GM12801 (cell line): Measurements from ENCODE around the gene OR4D2.

Experiments used
- TF ChIP-seq, protein P1 (sequence below): IDR thresholded peaks from one replicate; pipeline ENCODE4 v1.5.1; 2011; ENCODE audit warnings: control low read depth; ENCODE audit not compliant: insufficient read length; ENCODE audit errors: extremely low read depth

Gene OR4D2

DNA sequence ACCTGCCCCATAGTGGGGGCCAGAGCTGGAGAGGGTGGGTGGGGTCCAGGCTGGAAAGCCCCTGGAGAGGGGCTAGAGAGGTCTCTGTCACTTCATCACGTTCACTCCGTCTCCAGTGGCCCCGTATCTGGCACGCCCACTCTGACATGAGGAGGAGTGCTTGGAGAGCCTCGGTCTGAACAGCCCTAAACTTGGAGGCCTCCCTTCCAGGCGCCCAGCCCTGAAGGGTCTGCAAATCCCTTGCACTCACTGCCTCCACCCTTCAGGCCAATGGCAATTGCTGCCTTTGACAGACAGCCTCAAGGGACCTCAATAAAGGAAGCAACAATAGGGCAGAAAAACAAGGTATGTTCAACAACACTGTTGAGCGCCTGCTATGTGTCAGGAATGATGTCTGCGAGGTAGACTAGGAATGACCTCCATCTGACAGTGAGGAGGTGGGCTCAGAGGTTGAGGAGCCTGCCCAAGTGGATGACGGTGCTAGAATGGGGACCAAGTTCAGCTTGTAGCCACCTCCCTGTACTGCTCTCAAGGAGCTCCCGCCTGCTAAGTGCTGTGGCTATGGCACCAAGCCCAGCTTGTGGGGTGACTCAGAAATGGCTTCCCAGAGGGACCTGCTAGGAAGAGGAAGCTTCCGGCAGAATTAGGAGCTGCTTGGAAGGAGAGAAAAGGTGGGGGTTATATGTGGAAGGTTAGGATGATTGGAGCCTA is 22.8 kb downstream of the OR4D2 start:
- TF ChIP-seq, protein P1, sequence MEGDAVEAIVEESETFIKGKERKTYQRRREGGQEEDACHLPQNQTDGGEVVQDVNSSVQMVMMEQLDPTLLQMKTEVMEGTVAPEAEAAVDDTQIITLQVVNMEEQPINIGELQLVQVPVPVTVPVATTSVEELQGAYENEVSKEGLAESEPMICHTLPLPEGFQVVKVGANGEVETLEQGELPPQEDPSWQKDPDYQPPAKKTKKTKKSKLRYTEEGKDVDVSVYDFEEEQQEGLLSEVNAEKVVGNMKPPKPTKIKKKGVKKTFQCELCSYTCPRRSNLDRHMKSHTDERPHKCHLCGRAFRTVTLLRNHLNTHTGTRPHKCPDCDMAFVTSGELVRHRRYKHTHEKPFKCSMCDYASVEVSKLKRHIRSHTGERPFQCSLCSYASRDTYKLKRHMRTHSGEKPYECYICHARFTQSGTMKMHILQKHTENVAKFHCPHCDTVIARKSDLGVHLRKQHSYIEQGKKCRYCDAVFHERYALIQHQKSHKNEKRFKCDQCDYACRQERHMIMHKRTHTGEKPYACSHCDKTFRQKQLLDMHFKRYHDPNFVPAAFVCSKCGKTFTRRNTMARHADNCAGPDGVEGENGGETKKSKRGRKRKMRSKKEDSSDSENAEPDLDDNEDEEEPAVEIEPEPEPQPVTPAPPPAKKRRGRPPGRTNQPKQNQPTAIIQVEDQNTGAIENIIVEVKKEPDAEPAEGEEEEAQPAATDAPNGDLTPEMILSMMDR: no peak

DNA sequence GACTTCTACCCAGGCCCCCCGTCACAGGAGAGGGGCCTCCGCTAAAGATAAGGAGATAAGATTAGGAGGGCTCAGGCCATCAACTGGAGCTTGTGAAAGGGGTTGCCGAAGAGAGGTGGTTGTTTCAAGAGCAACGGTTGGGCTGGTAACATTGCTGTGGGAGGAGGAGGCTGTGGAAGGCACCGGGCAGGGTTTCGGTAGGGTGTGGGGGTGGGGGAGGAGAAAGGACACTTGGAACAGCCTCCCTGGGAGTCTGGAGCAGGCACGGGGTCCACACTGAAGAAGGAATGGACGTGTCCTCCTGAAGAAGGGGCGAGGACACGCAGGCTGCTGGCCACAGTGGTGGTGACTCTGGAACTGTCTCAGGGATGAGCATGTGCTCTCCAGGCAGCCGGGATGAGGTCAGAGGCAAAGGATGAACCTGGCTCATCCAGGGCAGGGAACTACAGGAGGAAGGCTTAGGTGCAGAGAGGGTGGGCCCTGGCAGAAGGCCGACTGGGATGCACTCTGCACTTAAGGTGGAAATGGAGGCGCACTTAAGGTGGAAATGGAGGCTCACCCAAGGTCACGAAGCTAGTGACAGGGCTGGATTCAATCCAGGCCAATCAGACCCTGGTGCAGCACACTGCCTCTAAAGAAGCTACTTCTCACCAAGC is 24.6 kb downstream of the OR4D2 start:
- TF ChIP-seq, protein P1: no peak

DNA sequence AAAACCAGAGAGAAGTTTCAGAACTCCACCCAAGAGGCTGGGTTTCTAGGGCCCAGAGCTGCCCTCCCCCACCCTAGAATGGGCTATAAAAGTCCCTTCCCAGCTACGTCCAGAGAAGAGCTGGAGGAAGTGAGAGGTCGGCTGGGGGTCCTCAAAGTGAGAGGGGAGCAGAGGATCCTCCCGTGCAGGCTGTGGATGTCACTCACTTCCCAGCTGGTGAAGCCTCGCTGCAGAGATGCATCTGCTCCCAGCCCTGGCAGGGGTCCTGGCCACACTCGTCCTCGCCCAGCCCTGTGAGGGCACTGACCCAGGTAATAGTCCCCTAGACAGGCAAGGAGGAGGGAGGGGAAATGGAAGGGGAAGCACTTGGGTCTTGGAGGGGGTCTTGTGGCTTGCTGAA is 25.8 kb downstream of the OR4D2 start, which contains the start of gene EPX:
TSS of gene EPX (plus strand) at position 115 of the 400 bp plus-strand sequence. CDS start at position 236, 121 bp downstream.
- TF ChIP-seq, protein P1: no peak

DNA sequence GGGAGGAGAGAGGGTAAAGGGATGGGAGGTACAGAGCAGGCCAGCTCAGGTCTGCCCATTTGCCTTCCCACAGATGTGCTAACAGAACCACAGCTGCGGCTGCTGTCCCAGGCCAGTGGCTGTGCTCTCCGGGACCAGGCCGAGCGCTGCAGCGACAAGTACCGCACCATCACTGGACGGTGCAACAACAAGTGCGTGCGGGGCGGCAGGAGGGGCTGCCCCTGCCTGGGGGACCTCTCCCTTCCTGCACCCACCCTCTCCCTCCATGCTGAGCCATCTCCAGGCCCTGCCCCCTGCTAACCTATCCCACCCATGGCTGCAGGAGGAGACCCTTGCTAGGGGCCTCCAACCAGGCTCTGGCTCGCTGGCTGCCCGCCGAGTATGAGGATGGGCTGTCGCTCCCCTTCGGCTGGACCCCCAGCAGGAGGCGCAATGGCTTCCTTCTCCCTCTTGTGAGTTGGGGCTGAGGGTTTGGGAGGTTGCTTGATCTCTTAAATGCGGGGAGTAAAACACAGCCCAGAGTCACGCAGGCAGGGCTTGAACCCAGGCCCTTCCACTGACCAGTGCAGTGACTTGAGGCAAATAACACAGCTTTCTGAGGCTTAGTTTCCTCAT is 27.0 kb downstream of the OR4D2 start:
- TF ChIP-seq, protein P1: no peak

DNA sequence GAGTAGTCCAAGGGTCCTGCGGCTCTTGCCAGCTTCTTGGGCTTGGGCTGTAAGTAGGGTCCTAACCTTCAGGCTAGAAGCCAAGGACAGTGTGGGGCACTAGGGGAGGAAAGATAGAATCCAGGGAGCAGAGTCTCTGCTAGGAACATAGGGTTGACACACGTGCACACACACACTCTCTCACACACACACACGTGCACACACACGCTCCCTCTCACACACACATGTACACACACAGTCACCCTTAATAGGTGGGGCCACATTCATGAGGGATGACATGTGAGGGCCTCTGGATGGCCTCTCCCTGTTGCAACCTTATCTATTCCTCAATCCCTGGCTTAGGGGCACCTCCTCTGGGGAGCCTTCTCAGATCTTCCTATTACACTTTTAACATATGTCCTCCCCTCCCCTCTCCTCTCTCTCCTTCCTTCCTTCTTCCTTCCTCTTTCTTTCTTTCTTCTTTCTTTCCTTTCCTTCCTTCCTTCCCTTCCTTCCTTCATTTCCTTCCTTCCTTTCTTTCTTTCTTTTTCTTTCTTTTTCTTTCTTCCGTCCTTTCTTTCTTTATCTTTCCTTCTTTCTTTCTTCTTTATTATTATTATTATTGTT is 28.8 kb downstream of the OR4D2 start:
- TF ChIP-seq, protein P1: no peak

DNA sequence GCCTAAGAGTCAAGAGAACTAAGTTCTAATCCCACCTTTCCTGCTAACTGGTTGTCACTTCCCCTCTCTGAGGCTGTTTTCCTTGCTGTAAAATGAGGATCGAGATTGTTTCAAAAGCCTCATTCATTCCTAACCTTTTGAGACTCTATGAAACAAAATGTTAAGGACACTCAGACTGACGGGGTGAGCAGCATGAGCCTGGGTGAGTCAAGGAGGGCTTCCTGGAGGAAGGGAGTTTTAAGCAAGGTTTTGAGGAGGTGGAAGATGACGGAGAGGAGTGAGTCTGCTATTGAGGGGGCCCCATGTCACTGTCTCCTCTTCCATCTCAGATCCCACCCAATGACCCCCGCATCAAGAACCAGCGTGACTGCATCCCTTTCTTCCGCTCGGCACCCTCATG is 29.8 kb downstream of the OR4D2 start:
- TF ChIP-seq, protein P1: no peak

DNA sequence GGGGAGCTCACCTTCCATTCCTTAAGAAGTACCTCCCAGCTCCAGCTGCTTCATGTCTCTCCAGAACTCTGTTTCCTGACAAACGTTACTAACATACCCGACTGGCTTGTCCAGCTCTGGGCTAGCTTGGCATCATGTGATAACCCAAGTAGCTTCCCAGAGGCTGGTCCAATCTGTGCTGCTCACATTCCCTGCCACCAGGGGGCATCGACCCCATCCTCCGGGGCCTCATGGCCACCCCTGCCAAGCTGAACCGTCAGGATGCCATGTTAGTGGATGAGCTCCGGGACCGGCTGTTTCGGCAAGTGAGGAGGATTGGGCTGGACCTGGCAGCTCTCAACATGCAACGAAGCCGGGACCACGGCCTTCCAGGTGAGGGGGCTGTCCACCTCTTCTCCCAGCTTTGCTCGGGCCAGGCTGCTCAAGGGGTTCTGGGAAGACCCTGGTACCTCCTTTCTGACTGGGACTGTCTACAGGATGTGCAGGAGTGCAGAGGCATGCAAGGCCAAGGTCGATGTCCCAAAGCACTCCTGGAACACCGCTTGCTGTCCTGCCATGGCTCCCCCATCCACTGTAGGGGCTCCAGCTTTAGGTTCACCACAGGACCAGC is 33.3 kb downstream of the OR4D2 start:
- TF ChIP-seq, protein P1: no peak
